HG02610 (cell line): Measurements from ENCODE around the gene HOXD12.

Source experiments
- ATAC-seq: cut with Tn5 transposase; IDR thresholded peaks from one replicate; pipeline ENCODE4 v1.9.1; 2021; ENCODE audit warnings: mild to moderate bottlenecking, moderate library complexity; ENCODE audit not compliant: unreplicated experiment

Gene HOXD12

GRCh38 chr2:176105078-176105729 is 5.6 kb downstream of the HOXD12 start:
- no peak for ATAC-seq

GRCh38 chr2:176105730-176106580 is 6.4 kb downstream of the HOXD12 start:
- no peak for ATAC-seq

DNA sequence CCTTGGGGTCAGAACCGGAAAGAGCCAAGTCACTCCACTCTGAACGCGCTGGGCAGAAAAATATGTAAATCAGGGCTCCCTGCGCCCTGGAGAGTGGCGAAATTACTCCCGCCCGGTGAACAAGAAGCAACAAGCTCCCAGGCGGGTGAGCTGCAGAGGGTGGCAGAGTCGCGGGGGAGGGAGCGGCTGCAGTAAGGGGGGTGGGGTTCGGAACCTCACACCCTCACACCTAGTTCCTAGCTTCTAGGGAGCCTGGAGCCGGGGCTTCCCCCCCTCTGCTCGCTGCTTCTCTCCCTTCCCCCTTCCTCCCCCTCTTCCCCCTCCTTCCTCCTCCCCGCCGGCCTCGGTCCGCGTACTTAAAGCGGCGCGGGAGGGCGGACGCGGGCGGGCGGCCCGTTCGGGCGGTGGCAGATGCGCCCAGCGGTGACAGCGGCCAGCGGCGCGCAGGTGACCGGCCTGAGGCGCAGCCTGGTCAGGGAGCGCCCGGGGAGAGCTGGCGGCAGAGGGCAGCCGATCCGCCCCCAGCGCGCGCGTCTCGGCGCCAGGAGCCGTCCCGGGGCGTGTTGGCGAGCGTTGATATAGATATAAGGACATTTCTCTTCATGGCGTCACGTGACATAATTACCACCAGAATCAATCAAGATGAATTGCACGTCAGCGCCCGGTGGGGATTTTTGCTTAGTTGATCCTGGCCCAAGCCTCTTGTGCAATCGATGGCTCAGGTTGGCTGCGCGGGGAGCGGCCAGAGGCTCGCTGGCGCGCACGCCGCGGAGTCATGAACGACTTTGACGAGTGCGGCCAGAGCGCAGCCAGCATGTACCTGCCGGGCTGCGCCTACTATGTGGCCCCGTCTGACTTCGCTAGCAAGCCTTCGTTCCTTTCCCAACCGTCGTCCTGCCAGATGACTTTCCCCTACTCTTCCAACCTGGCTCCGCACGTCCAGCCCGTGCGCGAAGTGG is 7.3 kb downstream of the HOXD12 start, which contains the start of gene HOXD11:
TSS of gene HOXD11 (plus strand) at position 700 of the 959 bp plus-strand sequence. CDS start at position 776, 76 bp downstream.
- ATAC-seq = no peak

DNA sequence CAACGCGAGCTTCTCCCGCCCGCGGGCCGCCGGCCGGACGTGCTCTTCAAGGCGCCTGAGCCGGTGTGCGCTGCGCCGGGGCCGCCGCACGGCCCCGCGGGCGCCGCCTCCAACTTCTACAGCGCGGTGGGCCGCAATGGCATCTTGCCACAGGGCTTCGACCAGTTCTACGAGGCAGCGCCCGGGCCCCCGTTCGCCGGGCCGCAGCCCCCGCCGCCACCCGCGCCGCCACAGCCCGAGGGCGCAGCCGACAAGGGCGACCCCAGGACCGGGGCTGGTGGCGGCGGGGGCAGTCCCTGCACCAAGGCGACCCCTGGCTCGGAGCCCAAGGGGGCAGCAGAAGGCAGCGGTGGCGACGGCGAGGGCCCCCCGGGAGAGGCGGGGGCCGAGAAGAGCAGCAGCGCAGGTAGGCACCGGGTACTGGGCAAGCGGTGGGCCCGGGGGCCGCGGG is 8.2 kb downstream of the HOXD12 start:
- ATAC-seq = no peak

- no peak for ATAC-seq
These were observed 9.8 kb downstream of the HOXD12 start for GRCh38 chr2:176109192-176109901.

- no peak for ATAC-seq
These were observed 10.4 kb downstream of the HOXD12 start for GRCh38 chr2:176109946-176110345.

DNA sequence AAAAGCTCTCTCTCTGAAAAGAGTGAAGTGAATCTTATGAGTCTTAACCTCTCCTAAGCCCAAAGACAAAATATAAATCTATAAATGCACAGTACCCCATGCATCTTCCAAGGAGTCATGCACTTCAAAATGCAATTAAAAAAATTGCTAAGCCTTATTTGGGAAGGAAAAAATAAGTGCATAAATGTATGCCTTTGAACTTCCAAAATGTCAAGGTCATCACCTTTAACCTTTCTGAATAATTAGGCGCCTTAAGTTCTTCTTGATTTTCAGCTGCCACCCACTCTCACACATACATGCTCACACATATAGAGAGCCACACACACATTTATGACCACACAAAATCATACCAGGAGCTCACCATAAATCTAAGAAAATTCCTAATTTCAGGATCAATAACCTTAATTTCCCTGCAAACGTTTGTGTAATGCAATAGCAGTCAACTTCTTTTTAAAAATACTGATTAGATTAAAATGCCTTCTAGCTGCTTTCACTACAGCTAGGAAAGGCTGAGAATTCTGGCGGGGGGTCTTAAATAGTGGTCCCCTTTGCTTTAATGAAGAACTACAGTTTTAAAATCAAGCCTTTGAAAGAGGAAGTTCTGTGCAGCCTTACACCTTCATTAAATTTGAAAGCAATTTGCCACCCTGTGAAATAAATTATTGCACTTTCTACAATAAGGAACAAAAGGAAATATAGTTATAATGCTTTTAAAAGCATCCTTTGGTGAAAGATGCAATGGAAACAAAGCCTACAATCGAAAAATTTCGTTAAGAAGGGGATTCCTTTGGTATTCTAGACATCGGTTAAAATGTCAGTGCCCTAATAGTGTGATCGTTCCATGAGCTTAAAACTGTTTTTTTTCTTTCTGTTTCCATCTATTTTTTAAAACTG is 11.1 kb downstream of the HOXD12 start:
- ATAC-seq = no peak

GRCh38 chr2:176111309-176111663 is 11.7 kb downstream of the HOXD12 start:
- ATAC-seq = no peak

GRCh38 chr2:176111846-176112374 is 12.3 kb downstream of the HOXD12 start:
- no peak for ATAC-seq

DNA sequence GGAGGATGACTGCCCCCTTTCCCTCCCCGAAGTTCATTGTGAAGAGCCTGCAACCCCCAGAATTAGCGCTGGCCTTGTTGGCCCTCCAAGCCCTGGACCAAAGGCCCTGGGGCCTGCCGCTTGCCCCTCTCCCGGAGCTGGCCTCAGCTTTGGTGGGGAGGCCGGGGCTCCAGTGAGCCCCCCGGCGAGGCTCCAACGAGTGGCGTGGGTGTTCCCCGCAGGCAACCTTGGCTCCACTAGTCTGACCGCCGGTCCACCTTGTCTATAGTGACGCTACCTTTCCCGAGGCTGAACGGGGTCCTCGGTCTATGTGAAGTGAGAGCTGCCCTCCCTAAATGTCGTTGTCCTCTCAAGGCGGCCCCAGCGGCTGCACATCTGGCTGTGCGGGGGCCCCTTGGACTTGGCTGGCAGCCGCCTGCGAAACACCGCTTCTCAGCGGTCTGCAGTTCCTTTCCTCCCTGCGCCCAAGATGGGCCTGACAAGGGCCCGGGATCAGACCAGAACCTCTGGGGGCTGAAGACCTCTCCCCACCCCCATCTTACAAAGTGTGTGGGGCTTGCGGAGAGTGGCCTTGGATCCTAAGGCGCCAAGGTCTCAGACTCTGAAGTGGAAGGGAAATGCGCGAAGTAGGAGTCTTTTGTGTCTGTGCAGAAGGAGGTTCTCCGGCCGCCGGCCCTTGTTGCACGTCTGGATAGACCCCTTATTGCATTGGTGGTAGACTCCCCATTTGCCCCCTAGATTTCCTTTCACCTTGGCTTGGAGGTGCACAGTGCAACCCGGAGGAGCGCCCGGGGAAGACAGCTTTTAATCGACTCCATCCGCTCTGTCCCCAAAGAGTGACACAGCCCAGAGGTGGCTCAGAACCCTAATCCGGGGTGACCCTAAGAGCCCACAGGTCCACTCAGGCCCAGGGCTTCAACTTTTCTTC is 13.0 kb downstream of the HOXD12 start:
- no peak for ATAC-seq

GRCh38 chr2:176114120-176114929 is 14.7 kb downstream of the HOXD12 start:
- no peak for ATAC-seq

DNA sequence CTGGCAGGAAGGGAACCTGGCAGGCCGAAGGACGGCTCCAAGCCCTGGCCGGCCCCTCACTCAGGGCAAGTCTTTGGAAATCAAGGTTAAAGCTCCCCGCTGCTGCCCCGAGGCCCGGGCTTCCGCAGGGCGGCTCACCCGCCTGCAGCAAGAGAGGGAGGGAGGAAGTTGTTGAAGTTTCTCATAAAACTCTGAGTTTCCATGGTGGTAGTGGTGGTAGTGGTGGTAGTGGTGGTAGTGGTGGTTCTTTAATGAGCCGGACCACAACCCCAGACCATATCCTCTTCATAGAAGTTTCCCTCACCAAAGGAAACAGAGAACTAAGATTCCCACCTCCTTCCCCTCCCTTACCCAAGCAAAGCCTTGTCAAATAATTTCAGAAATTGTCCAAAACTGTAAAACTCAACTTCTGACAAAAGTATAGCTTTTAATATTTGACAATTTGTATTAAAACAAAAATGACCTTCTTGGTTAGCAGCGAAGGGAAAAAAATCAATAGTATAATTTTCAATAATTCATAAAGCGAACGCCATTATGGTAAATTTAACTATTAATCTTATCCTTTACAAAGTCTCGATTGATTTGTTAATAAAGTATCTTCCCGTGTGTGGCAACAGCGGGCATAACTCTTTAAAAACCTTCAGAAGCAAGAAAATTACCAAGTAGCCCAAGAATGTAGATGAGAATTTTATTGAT is 15.5 kb downstream of the HOXD12 start:
- ATAC-seq = no peak

GRCh38 chr2:176115883-176116813 is 16.6 kb downstream of the HOXD12 start, which contains the start of gene HOXD10:
HOXD10 (plus strand) TSS chr2:176116778; CDS start chr2:176116834, 56 bp downstream.
- no peak for ATAC-seq

- ATAC-seq = no peak
These were observed 17.7 kb downstream of the HOXD12 start for GRCh38 chr2:176117162-176117822.

GRCh38 chr2:176117823-176118371 is 18.3 kb downstream of the HOXD12 start:
- no peak for ATAC-seq
